Measurements from ENCODE around the gene BMP10.

Gene BMP10

GRCh38 chr2:68889500-68889899, 18.3 kb upstream of the BMP10 start:
- DNase-seq: no peak

- DNase-seq: no peak
Observed at GRCh38 chr2:68889021-68889420, 17.8 kb upstream of the BMP10 start.

- no peak for DNase-seq
Observed at GRCh38 chr2:68888038-68888704, 17.0 kb upstream of the BMP10 start.

- no peak for DNase-seq
Observed at GRCh38 chr2:68885811-68886075, 14.5 kb upstream of the BMP10 start.

- DNase-seq: no peak
Observed at GRCh38 chr2:68885074-68885810, 14.0 kb upstream of the BMP10 start.

GRCh38 chr2:68880213-68880612, 9.0 kb upstream of the BMP10 start:
- DNase-seq: no peak

- DNase-seq: no peak
Observed at GRCh38 chr2:68879296-68879695, 8.1 kb upstream of the BMP10 start.

- no peak for DNase-seq
Observed at GRCh38 chr2:68878753-68879152, 7.6 kb upstream of the BMP10 start.

- DNase-seq: no peak
Observed at GRCh38 chr2:68878071-68878711, 7.0 kb upstream of the BMP10 start.

- no peak for DNase-seq
Observed at GRCh38 chr2:68877079-68877772, 6.0 kb upstream of the BMP10 start.

- no peak for DNase-seq
Observed at GRCh38 chr2:68870215-68870614, 982 bp downstream of the BMP10 start.

GRCh38 chr2:68865108-68865507, 6.1 kb downstream of the BMP10 start:
- DNase-seq: no peak

GRCh38 chr2:68863996-68864395, 7.2 kb downstream of the BMP10 start:
- no peak for DNase-seq

GRCh38 chr2:68862889-68863288, 8.3 kb downstream of the BMP10 start:
- DNase-seq: no peak

GRCh38 chr2:68861330-68861729, 9.9 kb downstream of the BMP10 start:
- DNase-seq: no peak

GRCh38 chr2:68860111-68860510, 11.1 kb downstream of the BMP10 start:
- no peak for DNase-seq

- DNase-seq: peak; percentile 10
Observed at GRCh38 chr2:68857855-68858456, 13.2 kb downstream of the BMP10 start.

GRCh38 chr2:68857202-68857845, 13.9 kb downstream of the BMP10 start:
- no peak for DNase-seq

- DNase-seq: no peak
Observed at GRCh38 chr2:68855550-68855949, 15.6 kb downstream of the BMP10 start.

GRCh38 chr2:68854476-68854875, 16.7 kb downstream of the BMP10 start:
- no peak for DNase-seq

- DNase-seq: no peak
Observed at GRCh38 chr2:68853915-68854314, 17.3 kb downstream of the BMP10 start.

GRCh38 chr2:68853035-68853434, 18.2 kb downstream of the BMP10 start:
- DNase-seq: no peak

GRCh38 chr2:68850524-68850923, 20.7 kb downstream of the BMP10 start:
- no peak for DNase-seq

Measured in CD4-positive, alpha-beta T cell treated with Interleukin-21 for 1 hour (primary cell).